T-helper 17 cell (primary cell): ENCODE measurements around the gene SRRM3. TPM values are rescaled to one million over a fixed set of nuclear protein-coding genes. Genes with fewer than 3 reads are reported as not detected.
"Not testable (repeated sequence)": the region's sequence is repeated elsewhere in the genome, so short reads cannot be mapped to it uniquely, and the experiment has no call there.

Source experiments
- ATAC-seq: fragments of 150-1000 bp; cut with Tn5 transposase; 2 replicates; pipeline ENCODE4 v1.10.0; 2021; ENCODE audit warnings: mild to moderate bottlenecking, moderate library complexity
- DNase-seq, 3 donors: peaks; one replicate each; pipeline versions ENCODE4 v3.0.0 to v3.0.0-alpha.2; 2020 to 2021
- H3K9me3 ChIP-seq: one replicate; pipeline ENCODE4 v1.7.0; 2013; ENCODE audit warnings: low read length, mild to moderate bottlenecking; ENCODE audit not compliant: control insufficient read depth, poor library complexity, severe bottlenecking
- H3K27ac Mint-ChIP-seq: one replicate; pipeline ENCODE4 v1.8.0; 2022; ENCODE audit warnings: mild to moderate bottlenecking, moderate library complexity, mixed read lengths
- H3K27me3 Mint-ChIP-seq: one replicate; pipeline ENCODE4 v1.8.0; 2022; ENCODE audit warnings: mixed read lengths
- H3K36me3 Mint-ChIP-seq: one replicate; pipeline ENCODE4 v1.8.0; 2022; ENCODE audit warnings: low read depth, mixed read lengths
- H3K4me1 Mint-ChIP-seq: one replicate; pipeline ENCODE4 v1.8.0; 2022; ENCODE audit warnings: mild to moderate bottlenecking, mixed read lengths
- H3K4me3 Mint-ChIP-seq: one replicate; pipeline ENCODE4 v1.8.0; 2022; ENCODE audit warnings: mild to moderate bottlenecking, moderate library complexity, mixed read lengths
- total RNA-seq, 4 donors: library from RNA in 2 of 4; stranded (reverse) in 2 of 4; gene quantifications; one replicate each; pipeline ENCODE4 v1.2.3 and lab custom pipeline; 2022 to 2026

SRRM3 gene
- total RNA-seq, 2 donors from 2014 or later, result not detected

GRCh38 chr7:76330261-76330660, 128.6 kb downstream of the SRRM3 start:
- Mint-ChIP-seq H3K27me3 (no peaks in the 10 kb centered on the region), H3K4me3 (no peak overlapping the region), H3K36me3 (peaks cover 8% of the 10 kb centered on the region), H3K4me1 (peaks cover 30% of the 10 kb centered on the region), H3K27ac (no peak overlapping the region)
- no peak for DNase-seq
- ATAC-seq, result no peak
- no peaks in the 10 kb centered on the region for H3K9me3 ChIP-seq

- no peak overlapping the region for H3K27ac Mint-ChIP-seq
- ATAC-seq, result no peak
Measured at GRCh38 chr7:76330673-76331072, 129.0 kb downstream of the SRRM3 start.

DNA sequence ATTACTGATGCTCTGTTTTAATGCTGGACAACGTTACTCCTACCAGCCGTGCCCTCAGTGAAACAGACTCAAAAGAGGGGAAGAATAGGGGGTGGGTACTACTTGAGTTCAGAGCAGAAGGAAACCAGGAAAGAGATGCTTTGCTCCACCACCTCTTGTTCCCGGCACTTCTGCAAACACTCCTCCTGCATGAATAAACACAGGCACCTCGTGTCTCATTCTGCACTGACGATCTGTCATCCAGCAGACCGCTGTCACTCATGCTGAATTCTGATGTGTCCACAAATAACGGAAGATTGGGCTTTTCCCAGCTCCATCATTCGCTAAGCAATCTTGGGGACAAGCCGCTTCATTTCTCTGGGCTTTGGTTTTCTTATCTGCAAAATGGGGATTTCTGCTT, 130.4 kb downstream of the SRRM3 start:
- ATAC-seq (no peak), DNase-seq (no peak)
- Mint-ChIP-seq H3K27me3 (no peaks in the 10 kb centered on the region), H3K27ac (peak overlapping the region; percentile 84), H3K4me1 (peaks cover 32% of the 10 kb centered on the region), H3K36me3 (peaks cover 8% of the 10 kb centered on the region), H3K4me3 (no peak overlapping the region)
- H3K9me3 ChIP-seq, result no peaks in the 10 kb centered on the region

More at GRCh38 chr7:76330673-76331072, 129.0 kb downstream of the SRRM3 start:
- H3K36me3 Mint-ChIP-seq, result peaks cover 8% of the 10 kb centered on the region
- no peak for DNase-seq
- H3K27me3 Mint-ChIP-seq, result no peaks in the 10 kb centered on the region
- H3K9me3 ChIP-seq, result no peaks in the 10 kb centered on the region
- peaks cover 30% of the 10 kb centered on the region for H3K4me1 Mint-ChIP-seq
- H3K4me3 Mint-ChIP-seq, result no peak overlapping the region

- no peaks in the 10 kb centered on the region for H3K9me3 ChIP-seq
- H3K27me3 Mint-ChIP-seq, result no peaks in the 10 kb centered on the region
- no peak overlapping the region for H3K4me3 Mint-ChIP-seq
- peaks cover 36% of the 10 kb centered on the region for H3K4me1 Mint-ChIP-seq
- peak overlapping the region; percentile 84 for H3K27ac Mint-ChIP-seq
- ATAC-seq (no peak), DNase-seq (no peak)
- H3K36me3 Mint-ChIP-seq, result peaks cover 7% of the 10 kb centered on the region
Measured at GRCh38 chr7:76333511-76334101, 131.9 kb downstream of the SRRM3 start.

GRCh38 chr7:76334320-76334967, 132.7 kb downstream of the SRRM3 start:
- ATAC-seq, result no peak
- Mint-ChIP-seq H3K27me3 (no peaks in the 10 kb centered on the region), H3K36me3 (peaks cover 6% of the 10 kb centered on the region), H3K4me3 (no peak overlapping the region), H3K4me1 (peaks cover 30% of the 10 kb centered on the region), H3K27ac (peak overlapping the region; percentile 19)
- no peak for DNase-seq
- no peaks in the 10 kb centered on the region for H3K9me3 ChIP-seq

DNA sequence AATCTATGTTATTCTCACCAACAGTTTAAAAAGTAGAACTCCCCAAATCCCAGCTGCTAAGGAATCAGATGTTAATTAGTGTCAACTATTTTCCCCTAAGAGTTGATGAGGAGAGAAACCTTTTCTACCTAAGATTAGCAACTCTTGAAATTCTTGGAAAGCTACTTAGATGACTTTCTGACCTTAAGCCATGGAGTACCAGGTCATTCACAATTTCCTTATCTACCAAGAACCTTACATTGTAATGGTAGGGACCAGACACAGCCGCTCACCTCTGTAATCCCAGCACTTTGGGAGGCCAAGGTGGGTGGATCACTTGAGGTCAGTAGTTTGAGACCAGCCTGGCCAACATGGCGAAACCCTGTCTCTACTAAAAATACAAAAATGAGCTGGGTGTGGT, 133.7 kb downstream of the SRRM3 start:
- H3K36me3 Mint-ChIP-seq, H3K27me3 Mint-ChIP-seq, DNase-seq, H3K4me3 Mint-ChIP-seq, H3K27ac Mint-ChIP-seq, H3K9me3 ChIP-seq, ATAC-seq: not testable (repeated sequence)
- H3K4me1 Mint-ChIP-seq, result peaks cover 31% of the 10 kb centered on the region

DNA sequence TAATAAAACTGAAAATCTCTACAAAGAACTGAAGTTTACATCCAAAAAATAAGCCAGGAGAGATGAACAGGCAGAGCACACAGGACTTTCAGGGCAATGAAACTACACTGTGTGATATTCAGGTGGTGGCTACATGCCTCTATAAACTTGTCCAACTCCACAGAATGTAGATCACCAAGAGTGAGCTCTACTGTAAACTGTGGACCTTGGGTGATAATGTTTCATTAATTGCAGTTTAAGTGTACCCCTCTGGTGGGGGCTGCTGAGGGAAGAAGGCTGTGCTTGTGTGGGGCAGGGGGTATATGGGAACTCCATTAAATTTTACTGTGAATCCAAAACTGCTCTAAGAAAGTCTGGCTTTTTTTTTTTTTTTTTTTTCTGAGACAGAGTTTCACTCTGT, 134.4 kb downstream of the SRRM3 start:
- no peaks in the 10 kb centered on the region for H3K36me3 Mint-ChIP-seq
- H3K27me3 Mint-ChIP-seq, result no peaks in the 10 kb centered on the region
- H3K4me3 Mint-ChIP-seq, result no peak overlapping the region
- no peak for ATAC-seq
- peaks cover 31% of the 10 kb centered on the region for H3K4me1 Mint-ChIP-seq
- DNase-seq, result no peak
- H3K9me3 ChIP-seq, result no peaks in the 10 kb centered on the region
- no peak overlapping the region for H3K27ac Mint-ChIP-seq

Other genes starting within 250 kb of the SRRM3 start
- 10 to 100 TPM; 21.7 to 27.0 TPM for gene TMEM120A, start 207.3 kb upstream of the SRRM3 start, total RNA-seq
- gene STYXL1, start 153.9 kb upstream of the SRRM3 start, total RNA-seq, result 10 to 100 TPM in 1 of 2 donors, 1 to 10 TPM in 1; 9.0 to 16.5 TPM
- 10 to 100 TPM; 73.6 to 77.0 TPM for gene MDH2, start 153.8 kb upstream of the SRRM3 start, total RNA-seq
- 10 to 100 TPM; 25.8 to 33.2 TPM for gene HSPB1, start 100.8 kb downstream of the SRRM3 start, total RNA-seq
- 10 to 100 TPM; 26.0 to 32.7 TPM for gene YWHAG, start 157.1 kb downstream of the SRRM3 start, total RNA-seq
- not detected for gene SSC4D, start 207.8 kb downstream of the SRRM3 start, total RNA-seq
- 1 to 10 TPM; 6.1 to 9.9 TPM for gene ZP3, start 223.1 kb downstream of the SRRM3 start, total RNA-seq